HG02870 (cell line): ENCODE results near the gene LRRC8D.

Source experiments
- ATAC-seq: cut with Tn5 transposase; IDR thresholded peaks from one replicate; pipeline ENCODE4 v1.9.1; 2021; ENCODE audit warnings: mild to moderate bottlenecking, moderate library complexity; ENCODE audit not compliant: unreplicated experiment

Gene LRRC8D

DNA sequence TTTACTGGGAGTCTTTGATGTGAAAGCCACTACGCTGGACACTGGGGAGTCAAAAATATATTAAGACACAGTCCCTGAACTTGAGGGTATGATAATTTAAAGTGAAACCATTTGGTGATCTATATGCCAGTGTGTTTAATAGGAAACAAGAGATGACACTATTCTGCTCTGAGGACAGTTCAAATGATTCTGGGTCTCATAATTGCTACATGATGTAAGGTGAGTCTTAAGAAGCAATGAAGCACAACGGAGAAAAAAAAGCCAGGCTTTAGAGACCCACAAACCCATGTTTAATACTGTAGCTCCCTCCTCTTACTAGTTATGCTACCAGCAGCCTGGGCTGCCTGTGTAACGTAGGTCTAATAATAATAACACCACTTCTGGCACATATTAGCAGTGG, 14.2 kb upstream of the LRRC8D start:
- no peak for ATAC-seq

DNA sequence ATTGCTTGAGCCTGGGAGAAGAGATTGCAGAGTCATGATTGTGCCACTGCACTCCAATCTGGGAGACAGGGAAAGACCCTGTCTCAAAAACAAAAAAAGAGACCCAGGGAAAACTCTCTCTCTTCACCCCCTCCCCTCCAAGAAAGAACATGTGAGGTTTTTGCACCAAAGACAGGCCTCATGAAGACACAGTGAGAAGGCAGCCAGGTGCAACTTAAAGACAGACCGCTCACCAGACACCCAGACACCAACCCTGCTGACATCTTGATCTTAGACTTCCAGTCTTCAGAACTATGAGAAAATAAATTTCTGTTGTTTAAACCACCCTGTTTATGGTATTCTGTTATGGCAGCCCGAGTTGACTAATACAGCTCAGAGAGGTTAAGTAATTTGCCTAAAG, 13.3 kb upstream of the LRRC8D start:
- no peak for ATAC-seq

DNA sequence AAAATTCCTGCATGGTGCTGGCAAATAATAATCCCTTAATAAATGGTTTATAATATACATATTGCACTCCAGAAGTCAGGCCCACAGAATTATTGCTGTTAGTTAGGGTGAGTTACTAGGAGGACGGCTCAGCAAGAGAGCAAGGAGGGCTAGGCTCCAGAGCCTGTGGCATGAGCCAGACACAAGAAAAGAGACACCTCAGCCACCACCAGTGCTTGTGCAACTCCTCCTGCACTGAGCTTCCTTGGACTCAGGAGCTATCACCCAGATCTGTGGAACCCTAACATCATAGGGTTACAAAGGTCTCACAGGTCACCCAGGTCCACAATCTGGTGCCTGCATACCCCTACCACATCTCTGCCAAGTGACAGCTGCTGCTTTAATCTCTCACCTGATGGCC, 12.8 kb upstream of the LRRC8D start:
- no peak for ATAC-seq

DNA sequence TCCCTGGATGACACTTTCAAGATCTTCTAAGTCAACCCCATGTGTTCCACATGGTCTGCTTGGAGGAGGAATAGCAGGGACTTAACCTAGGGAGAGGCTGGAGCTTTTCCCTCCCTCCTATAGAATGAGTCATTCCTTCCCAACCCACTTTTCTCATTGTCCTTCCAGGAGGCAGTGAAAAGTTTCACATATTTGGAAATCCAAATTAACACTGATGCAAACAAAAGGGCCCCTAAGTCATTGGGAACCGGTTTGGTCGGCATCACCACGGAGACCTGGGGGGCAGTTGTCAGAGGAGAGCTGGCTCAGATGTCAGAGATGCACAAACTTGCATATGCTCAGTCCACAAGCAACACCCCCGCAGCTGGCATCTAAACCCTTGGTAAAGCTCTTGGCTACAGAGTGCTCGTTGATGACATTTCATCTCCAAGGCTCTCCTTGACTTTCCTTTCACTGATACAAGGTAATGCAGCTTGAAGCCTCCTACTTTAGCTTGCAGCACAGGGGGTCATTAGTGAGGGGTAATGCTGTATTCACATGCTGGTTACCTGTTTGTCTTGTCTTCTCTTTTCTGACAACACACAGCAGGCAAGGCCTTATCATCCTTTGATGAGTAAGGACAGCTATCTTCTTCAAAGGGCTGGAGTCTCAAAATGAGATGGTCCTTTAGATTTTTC, 12.3 kb upstream of the LRRC8D start:
- no peak for ATAC-seq

DNA sequence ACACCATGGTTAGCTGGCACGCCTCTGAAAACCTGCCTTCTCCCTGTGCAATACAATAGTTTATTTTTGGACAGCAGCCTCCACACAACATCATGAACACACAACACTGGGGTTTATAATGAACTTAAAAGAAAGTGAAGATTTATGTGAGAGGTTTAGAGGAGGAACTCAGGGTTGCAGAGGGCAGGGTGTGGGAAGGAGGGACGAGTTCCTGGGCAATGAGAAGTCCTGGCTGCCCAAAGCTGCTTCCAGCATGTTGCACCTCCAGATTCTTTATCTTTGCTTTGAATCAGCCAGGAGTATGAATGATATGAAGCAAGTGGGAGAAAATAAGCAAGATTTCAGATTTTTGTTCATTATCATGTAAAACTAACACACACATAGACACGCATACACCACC, 11.3 kb upstream of the LRRC8D start:
- no peak for ATAC-seq

DNA sequence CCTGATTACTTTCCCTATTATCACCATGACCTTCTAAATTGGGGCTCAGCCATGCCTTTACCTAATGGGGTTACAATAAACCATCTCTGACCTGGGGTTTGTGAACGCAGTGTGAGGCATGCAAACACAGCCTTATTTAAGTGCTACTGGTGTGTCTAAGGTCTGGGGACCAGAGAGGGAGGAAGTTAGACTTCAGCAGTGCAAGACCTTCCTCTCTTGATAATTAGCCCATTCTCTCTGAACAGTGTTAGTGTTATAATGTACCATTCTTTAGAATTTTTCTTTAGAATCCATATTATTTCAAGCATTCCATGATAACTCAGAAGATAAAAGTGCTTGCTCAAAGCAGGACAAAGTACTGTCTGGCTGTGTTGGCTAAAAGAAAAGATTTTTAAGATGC, 10.5 kb upstream of the LRRC8D start:
- ATAC-seq = no peak

DNA sequence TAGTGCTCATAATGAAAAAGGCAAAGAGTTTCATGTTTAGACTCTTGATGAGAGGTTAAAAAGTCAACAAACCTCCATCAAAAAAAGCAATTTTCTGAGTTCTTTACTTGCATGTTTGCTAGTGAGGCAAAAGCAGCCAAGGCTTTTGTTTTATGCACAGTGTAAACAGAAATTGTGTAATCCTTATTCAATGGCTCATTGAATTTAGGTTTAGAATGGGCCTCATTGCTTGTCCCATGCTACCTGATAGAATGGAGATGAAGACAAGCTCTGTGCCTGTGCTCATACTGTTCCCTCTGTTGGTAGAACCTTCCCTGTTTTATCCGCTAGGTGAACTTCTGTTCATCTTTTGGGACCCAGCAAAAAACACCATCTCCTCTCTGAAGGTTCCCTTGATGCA, 10.0 kb upstream of the LRRC8D start:
- no peak for ATAC-seq

DNA sequence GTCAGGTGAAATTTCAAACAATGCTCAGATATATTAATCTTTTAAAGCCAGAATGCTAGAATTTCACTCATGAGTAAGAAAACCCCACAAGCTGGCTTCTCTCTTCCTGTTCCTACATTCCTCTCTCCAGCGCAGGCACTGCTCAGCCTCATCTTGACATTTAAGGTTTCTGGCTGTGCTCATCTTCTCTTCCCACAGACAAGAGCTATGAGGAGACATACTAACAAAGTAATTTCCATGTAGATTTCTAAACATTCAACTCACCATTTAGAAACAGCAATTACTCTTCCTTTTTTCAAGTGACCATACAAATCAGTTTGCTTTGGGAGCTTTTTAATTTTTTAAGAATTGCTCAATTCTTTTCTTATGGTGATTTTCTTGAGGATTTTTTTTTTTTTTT, 7.8 kb upstream of the LRRC8D start:
- ATAC-seq = no peak

DNA sequence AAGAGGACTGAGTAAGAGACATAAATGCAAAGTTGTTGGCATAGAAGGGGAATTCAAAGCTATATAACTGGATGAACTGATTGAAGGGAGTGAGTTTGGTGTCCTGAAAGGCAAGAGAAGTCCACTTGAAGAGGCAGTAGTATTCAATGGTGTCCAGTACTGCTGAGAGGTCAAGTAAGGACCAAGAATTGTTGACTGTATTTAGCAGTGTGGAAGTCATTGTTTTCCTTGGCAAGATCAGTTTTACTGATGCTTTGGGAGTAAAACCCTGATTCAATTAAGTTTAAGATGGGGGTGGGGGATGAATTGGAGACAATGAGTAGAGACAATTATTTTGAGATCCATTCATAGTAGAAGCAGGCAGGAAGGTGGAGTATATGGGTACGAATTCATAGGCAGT, 5.8 kb upstream of the LRRC8D start:
- ATAC-seq = no peak

DNA sequence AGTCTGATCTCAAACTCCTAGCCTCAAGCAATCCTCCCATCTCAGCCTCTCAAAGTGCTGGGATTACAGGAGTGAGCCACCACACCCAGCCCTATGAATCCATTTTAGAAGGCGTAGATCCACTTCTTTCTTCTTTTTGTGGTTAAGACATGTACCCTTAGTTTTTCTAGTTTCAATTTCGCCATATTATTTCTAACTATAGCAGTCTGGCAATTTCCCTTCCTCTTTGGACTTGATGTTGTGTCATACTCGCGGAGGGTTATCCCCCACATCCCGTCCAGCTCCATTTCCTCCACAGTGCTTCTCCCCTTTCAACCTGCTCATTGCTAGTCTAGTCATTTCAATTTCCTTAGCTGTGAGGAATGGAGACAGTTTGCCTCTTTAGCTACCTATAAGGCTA, 5.2 kb upstream of the LRRC8D start:
- peak; percentile 43 for ATAC-seq

DNA sequence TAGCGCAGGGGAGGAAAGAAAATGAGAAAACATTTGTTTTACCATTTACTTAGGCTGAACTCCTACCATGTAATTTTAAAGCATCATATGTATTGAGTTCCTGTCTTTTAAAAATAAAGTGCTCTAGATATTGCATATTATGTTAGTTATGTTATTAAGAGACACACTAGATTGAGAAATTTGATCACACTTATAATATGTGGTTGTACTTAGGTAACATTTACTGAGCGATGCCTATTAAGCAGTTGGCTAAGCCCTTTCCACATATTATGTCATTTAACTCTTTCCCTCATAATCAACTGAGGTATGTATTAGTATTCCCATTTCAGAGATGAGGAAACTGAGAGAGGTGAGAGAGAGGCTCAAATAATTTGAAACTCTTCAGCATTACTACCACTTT, 4.5 kb upstream of the LRRC8D start:
- ATAC-seq = no peak

DNA sequence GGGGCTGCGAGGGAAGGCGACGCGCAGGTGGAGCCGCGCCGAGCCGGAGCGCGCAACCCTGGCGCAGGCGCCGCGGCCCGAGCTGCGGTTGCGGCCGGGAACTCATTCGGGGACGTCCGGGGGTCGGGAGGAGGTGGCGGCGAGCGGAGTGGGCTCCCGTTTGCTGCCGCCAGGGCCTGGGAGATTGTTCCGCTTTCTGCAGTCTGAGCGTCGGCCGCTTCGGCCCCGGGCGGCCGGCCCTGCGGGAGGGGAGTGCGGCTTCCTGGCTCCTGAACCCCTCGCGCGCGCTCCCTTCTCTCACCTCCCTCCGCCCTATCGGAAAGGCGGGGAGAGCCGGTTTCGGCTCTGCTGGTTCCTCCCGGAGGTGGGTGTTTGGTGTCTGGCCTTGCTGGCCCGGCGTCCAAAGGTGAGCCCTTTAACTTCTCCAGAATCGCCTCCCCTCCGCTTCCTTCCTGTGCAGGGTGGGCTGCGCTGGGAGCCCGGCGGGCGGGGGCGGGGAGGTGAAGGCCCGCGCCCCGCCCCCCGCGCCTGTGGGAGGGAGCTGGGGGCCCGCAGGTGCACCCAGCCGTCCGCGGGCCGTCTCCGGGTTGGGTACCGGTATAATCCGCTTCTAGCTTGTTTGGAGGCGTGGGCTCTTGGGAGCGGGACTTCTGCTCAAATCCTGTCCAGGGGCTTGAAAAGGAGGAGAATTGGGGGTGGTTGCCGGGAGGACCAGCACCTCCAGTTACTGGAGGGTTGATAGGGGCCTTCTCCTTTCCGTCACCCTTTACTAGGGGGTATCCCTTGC, 683 bp downstream of the LRRC8D start:
- peak; percentile 50 for ATAC-seq

DNA sequence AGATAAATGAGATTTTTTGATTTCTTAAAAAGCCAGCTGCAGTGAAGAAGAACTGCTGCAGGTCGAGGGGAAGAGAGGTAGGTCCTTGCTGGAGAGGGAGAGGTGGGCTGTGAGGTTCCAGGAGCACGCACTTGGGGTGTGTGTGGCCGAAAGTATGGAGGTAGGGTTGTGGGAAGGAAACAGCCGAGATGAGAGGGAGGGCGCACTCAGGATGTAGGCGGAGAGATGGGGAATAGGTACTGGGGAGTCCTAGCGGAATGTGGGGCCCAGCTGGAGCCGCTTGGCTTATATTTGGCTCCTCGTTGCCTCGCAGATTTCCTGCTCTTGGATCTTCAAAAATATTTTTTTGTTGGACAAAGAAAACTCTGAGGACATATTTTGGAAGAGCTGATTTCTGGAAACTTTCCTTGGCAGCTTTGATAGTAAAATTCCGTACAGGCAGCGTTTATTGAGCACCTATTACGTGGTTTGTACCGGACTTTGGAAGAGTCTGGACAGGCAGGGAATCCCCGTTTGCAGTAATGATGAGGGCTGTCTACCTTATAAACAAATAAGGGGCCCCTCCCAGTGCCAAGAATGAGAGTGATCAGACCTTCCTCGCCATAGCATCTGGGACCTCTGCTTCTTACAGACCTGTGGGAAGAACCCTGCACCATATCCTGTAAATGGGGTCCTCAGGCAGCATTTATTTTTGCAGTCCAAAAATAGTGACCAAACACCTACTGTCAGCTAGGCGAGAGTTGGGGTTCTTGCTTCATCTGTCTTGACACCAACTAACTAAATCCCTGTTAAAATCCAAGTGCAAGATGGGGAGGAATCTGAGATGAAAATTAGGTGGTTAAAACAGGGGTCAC, 1.5 kb downstream of the LRRC8D start:
- no peak for ATAC-seq

DNA sequence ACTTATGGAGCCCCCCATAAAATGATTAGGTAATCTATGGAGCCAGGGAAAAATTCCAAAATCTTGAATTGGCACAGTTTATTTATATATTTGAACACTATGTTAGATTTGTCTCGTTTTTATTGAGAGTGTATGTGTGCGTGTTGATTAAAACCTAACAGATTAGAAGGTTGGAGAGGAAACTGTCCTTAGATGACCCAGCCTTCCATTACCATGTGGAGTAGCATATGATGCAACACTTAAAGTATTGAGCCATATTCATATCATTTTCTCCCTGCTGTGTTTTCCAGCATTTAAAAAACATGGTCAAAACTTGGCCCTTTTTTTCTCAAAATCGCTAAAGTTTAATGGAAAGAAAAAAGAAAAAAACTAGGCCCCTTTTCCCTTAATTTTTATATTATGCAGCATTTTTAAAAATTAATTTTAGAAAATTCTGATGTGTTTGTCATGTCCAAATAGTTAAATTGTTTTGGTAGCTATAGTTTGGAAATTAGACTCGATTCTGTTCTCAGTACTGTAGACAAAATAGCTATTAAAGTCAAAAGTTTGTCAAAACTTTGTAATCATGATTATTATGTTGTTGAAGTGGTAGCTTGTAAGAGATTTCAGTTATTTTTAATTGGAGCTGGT, 2.3 kb downstream of the LRRC8D start:
- no peak for ATAC-seq

DNA sequence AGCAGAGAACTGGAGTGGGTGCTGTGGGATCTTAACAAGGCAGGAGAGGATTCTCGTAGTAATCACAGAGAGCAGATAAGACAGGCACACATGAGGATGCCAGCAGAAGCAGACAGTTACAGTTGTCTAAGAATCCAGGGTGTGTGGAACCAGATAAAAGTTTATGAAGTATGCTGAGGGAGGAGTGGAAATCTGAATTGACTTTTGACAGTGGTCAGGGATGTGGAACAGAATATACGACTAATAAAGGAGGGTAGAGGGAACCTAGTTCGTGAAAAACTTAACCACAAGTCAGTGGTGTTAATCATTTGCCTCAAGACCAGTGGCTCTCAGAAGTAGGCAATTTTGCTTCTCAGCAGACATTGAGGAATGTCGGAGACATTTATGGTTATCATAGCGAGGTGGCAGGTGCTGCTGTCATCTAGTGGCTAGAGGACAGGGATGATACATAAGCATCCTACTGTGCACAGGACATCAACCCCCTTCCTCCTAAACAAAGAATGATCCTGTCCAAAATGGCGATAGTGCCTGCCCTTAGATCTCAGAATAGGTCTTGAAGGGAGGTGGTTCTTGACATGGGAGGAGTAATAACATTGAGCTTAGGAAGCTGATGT, 3.0 kb downstream of the LRRC8D start:
- ATAC-seq = no peak

DNA sequence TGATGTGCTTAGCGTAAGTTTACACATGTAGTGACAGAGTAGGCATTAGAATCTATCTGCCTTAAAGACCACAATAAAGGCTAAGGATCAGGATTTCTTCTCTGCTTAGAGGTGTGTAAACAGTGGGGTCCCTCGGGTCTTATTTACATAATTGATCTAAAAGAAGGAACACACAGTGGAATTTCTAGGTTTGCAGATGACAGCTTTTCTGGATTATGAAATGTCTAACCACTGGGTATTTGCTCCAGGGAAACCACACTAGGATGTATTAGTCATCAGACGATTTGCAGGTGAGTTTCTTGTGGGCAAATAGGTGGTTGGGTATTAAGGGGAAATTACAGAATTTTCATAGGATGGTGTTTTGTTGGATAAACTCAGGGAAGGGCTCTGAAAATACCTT, 5.8 kb downstream of the LRRC8D start:
- no peak for ATAC-seq

DNA sequence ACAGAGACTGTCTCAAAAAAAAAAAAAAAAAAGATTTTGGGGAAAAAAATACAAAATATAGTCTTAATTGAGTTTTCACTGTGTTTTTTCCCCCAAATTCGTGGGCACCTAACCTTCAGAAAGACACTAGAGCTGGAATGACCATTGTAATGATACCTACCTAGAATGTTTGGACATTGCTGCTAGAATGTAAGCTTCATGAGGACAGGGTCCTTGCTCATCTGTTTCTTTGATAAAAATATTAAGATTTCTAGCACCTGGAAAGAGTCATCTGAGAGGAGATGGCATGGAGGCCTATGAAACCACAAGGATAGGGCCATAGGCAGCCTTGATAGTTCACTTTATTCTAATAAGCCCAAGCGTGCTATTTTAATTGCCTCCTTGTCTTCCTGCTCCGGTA, 6.5 kb downstream of the LRRC8D start:
- ATAC-seq = no peak

DNA sequence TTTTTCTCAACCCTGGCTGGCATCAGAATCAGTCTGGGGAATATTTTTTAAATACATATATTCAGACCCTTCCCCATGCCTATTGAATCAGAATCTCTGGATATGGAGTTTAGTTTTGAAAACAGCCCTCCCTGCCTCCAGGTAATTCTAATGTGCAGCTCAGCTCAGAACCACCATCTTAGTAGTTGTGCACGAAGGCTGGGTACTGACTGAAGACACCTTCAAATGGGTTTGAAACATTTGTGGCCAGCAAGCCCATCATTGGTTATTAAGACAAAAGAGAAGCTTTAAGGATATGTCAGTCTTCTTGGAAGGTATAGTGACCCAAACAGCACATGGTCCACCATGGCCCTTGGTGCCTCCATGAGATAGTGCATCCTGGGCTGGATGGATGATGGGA, 7.1 kb downstream of the LRRC8D start:
- no peak for ATAC-seq

DNA sequence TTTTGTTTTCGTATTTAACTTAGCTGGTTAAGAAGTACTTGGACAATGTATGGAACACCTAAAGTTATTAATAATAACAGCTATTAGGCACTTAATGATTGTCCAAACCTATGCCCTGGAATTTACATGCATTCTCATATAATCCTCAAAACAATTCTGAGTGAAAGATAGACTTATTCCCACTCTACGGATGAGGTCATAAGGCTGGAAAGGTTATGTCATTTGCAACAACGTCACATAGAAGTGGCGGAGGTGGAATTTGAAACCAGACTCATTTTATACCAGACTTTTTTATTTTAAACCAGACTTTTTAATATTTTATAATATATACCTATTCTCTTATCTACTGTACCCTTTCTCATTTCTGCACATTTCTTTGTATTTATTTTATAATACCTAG, 8.4 kb downstream of the LRRC8D start:
- no peak for ATAC-seq

DNA sequence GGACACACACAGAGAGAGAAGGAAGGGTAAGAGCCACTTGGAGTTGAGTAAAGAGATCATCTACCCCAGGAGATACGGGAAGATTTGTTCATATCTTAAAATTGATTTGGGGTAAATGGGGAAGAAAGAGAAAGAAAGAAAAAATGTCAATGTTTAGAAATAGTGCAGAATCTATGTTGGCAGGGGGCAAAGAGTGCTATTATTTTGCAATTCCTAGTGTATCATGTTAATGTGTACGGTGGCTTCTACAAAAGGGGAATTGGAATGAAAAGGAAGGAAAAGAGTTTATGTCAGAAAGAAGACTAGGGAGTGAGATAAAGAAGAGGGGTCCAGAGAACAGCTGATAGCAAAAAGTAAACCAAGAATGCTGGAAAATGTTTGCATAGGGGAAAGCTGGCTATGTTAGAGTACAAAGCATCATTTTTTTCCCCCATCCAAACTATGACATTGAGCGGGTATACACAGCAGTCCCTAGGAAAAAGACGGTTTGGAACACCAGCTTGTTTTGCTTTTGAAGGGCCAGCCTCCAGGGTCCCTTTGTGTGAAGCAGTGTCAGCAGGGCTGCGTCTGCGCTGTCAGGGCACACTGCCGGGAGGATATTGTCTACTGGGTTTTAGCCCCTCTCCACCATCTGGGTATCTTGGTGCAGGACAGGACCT, 10.8 kb downstream of the LRRC8D start:
- ATAC-seq = no peak
